ENCODE measurements around the gene DNAJB9. TPM values are rescaled to one million over a fixed set of nuclear protein-coding genes. Genes with fewer than 3 reads are reported as not detected.

Gene DNAJB9
- total RNA-seq, 2 donors from 2014 or later, result 11.2 to 12.3 TPM

DNA sequence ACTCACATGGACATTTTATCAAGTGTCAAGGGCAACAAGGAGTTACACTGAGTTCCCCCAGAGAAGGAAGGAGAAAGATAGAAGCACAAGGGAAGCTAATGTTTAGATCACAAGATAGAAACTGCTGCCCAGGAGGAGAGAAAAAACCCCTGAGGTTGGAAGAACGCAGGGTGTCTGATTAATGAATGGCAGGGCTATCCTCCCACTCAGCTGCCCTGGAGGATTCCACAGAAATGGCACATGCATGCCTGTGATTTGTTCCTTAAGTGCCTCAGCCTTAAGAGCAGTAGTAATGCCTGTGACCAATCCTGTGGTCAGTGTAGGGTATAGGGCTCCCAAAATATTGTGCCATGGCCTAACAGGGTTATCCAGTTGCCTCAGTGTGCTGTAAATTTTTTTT, 20.2 kb downstream of the DNAJB9 start:
- Mint-ChIP-seq H3K9me3 (no peaks in the 10 kb centered on the region), H3K27ac (no peak overlapping the region), H3K36me3 (no peaks in the 10 kb centered on the region)
- ATAC-seq, result no peak
- DNase-seq (ENCODE audit: low spot score in 2 of 2), result no peak

DNA sequence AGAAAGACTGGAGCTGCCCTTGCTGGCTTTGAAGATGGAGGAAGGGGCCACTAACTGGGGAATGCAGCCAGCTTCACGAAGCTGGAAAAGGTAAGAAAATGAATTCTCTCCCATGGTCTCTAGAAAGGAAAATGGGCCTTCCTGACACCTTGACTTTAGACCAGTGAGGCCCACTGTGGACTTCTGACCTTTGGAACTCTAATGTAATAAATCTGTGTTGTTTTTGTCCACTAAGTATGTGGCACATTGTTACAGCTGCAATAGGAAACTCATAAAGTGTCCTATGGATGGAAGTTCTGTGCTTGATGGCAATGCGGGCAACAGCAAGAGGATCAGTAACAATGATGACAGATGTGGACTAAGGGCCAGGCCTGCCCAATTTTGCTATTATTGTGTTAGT, 20.9 kb downstream of the DNAJB9 start:
- H3K9me3 Mint-ChIP-seq, result no peaks in the 10 kb centered on the region
- no peaks in the 10 kb centered on the region for H3K36me3 Mint-ChIP-seq
- H3K27ac Mint-ChIP-seq, result no peak overlapping the region
- ATAC-seq (no peak), DNase-seq (ENCODE audit: low spot score in 2 of 2) (no peak)

- DNase-seq (ENCODE audit: low spot score in 2 of 2) (no peak), ATAC-seq (no peak)
- Mint-ChIP-seq H3K36me3 (no peaks in the 10 kb centered on the region), H3K9me3 (no peaks in the 10 kb centered on the region), H3K27ac (no peak overlapping the region)
Observed at GRCh38 chr7:108592646-108593201, 23.1 kb downstream of the DNAJB9 start.

DNA sequence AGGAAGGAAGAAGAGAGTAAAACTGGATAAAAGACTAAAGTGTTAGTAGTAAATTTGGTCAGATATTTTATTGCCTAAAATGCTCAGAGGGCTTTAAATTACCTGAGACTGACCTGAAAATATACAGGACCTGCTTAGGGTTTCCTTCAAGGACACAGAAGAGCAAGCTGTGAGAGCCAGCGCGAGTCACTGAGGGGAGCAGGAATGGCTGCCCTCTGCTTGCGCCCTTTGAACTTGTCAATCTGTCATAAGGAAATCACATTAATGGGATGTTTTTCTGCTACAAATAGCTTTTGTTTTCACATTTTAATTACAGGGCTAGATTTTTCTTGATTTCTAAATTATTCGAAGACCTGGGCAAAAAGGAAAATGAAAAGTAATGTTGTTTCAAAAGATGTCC, 26.9 kb downstream of the DNAJB9 start:
- no peak for DNase-seq (ENCODE audit: low spot score in 2 of 2)
- ATAC-seq, result peak in 1 of 2 donors; percentile 62
- Mint-ChIP-seq H3K9me3 (no peaks in the 10 kb centered on the region), H3K27ac (peak overlapping the region in 1 of 2 donors; percentile 46), H3K36me3 (no peaks in the 10 kb centered on the region)

DNA sequence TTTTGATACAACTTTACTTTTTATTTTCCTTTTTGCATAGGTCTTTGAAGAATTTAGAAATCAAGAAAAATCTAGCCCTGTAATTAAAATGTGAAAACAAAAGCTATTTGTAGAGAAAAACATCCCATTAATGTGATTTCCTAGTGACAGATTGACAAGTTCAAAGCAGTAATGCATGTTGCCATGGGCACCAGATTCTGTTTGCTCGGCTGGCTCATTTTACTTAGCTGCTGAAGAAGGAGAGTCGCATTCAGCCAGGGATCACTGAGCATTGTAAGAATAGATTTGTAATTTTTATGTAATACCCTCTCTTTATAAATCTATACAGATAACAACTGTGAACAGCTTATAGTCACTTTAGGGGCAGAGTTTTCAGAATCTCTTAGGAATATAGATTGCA, 28.5 kb downstream of the DNAJB9 start:
- ATAC-seq, result no peak
- no peaks in the 10 kb centered on the region for H3K9me3 Mint-ChIP-seq
- no peak overlapping the region for H3K27ac Mint-ChIP-seq
- H3K36me3 Mint-ChIP-seq, result no peaks in the 10 kb centered on the region
- DNase-seq (ENCODE audit: low spot score in 2 of 2), result no peak

DNA sequence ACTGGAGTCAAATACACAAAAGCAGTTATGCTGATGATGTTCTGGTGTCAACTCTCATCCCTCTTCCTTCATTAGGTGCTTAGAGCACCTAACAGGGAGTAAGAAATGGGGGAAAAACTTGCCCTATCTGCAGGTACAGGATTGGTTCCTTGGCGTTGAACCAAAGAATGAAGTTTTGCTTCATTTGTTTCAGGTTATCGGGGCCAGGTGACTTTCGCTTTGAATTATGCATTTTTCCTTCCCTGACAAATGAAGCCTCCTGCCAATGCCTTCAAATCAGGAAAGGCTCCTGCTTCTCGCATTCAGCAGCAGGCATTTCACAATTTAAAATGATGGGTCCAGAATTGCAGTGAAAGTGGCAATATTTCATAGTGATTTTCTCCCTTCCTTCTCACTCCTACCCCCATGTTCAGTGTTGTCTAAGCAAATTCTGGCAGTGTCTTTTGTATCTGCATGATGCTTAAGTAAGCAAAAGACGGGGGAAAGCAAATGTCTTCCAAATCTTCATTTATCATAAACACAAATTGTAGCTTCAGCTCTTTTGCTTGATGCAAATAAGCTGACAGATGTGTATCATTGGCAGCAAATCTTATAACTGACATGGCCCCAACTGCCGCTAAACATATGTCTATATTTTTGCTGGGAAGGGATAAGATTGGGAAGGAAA, 29.4 kb downstream of the DNAJB9 start:
- DNase-seq (ENCODE audit: low spot score in 2 of 2), result no peak

GRCh38 chr7:108600399-108600798, 30.7 kb downstream of the DNAJB9 start:
- Mint-ChIP-seq H3K27ac (no peak overlapping the region), H3K36me3 (no peaks in the 10 kb centered on the region), H3K9me3 (no peaks in the 10 kb centered on the region)
- ATAC-seq (no peak), DNase-seq (ENCODE audit: low spot score in 2 of 2) (no peak)

More for the DNA sequence above, 29.4 kb downstream of the DNAJB9 start:
- Mint-ChIP-seq H3K9me3 (no peaks in the 10 kb centered on the region), H3K27ac (no peak overlapping the region), H3K36me3 (no peaks in the 10 kb centered on the region)
- ATAC-seq, result no peak

DNA sequence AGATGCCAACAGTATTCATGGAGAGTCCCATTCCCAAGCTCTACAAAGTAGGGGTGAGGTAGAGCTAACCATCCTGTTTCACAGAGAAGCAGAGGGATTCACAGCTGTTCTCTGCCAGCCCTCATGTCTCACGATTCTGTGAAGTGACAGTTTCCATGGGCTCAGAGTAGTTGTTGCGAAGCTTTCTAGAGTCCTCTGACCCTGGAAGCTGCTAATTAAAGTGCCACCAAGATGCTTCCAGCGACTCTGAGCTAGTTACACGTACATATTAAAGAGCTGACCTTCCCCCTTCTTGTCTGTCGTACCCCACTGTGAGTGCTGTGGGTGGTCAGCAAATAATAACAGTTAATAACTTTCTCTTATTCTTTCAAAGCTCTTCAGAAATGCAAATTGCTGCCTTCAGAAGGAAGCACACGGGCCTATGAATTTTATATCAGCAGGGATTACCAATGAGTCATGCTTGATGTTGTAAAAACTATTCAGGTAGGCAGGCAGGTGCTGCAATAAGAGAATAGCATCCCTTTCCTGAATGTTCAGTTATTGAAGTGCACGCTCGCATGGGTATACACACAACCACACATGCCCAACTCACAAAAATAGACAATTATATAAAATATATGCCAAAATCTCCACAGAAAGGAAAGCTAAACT, 34.1 kb downstream of the DNAJB9 start:
- Mint-ChIP-seq H3K36me3 (no peaks in the 10 kb centered on the region), H3K27ac (no peak overlapping the region), H3K9me3 (no peaks in the 10 kb centered on the region)
- DNase-seq (ENCODE audit: low spot score in 2 of 2), result no peak
- ATAC-seq, result no peak

DNA sequence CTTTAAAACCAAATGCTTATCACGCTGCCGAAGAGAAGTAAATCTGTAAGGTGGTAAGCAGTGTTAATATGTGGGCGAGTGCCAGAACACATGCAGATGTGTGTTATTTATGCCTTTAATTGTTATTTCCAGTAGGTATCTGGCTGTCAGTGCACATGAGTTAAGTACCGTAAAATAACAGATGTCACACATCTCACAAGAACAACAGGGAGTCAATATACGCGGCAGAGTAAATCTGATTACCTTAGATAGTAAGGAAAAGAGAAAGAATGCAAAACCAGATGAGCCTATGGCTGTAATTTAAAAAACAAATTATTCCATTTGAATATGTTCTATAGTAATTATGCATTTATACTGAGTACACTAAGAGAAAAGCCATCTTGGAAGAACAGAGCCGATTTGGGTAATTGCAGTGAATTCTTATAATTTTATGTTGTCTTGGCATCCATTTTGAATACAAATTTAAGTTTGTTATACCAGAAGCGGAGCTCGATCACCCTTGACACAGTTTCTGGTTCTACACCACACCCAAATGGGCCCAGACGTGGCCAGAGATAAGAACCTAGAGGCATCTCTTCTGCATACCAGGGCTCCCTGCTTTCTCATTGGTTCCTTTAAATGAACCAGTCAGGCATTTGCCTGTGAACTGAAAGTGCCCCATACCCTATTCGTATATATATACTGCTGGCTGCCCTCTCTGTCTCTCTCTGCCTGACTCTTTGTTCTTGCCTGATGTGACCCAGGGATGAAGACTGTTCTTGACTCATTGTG, 34.8 kb downstream of the DNAJB9 start:
- no peaks in the 10 kb centered on the region for H3K9me3 Mint-ChIP-seq
- DNase-seq (ENCODE audit: low spot score in 2 of 2), result no peak
- peak overlapping the region in 1 of 2 donors; percentile 35 for H3K27ac Mint-ChIP-seq
- no peaks in the 10 kb centered on the region for H3K36me3 Mint-ChIP-seq
- no peak for ATAC-seq

- peak overlapping the region; percentile 24 to 35 for H3K27ac Mint-ChIP-seq
- peak; percentile 49 to 86 for ATAC-seq
Observed at GRCh38 chr7:108605559-108606201, 36.0 kb downstream of the DNAJB9 start.

GRCh38 chr7:108609643-108610042, 40.0 kb downstream of the DNAJB9 start:
- no peak overlapping the region for H3K27ac Mint-ChIP-seq
- no peak for DNase-seq (ENCODE audit: low spot score in 2 of 2)
- H3K36me3 Mint-ChIP-seq, result no peaks in the 10 kb centered on the region
- no peak for ATAC-seq
- no peaks in the 10 kb centered on the region for H3K9me3 Mint-ChIP-seq

More at GRCh38 chr7:108605559-108606201, 36.0 kb downstream of the DNAJB9 start:
- Mint-ChIP-seq H3K36me3 (no peaks in the 10 kb centered on the region), H3K9me3 (no peaks in the 10 kb centered on the region)
- DNase-seq (ENCODE audit: low spot score in 2 of 2), result no peak

DNA sequence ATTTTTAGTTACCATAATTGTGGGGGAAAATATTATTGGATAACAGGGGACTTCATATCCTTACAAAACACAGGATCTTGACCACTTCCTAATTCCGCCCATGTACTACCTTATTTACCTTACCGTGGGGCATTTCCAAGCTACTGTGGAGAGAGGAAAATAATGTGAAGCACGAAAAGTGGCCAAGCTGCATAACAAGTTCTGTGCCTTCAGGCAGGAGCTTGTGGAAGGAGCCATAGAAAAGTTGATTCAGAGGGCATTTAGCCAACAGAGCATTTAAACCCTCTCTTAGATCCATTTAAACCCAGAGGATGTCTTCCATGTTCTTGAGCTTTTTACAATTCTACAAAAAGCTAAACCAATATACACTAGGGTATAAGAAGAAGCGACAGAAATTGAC, 41.6 kb downstream of the DNAJB9 start:
- no peak for DNase-seq (ENCODE audit: low spot score in 2 of 2)
- Mint-ChIP-seq H3K27ac (no peak overlapping the region), H3K36me3 (no peaks in the 10 kb centered on the region), H3K9me3 (no peaks in the 10 kb centered on the region)
- no peak for ATAC-seq

DNA sequence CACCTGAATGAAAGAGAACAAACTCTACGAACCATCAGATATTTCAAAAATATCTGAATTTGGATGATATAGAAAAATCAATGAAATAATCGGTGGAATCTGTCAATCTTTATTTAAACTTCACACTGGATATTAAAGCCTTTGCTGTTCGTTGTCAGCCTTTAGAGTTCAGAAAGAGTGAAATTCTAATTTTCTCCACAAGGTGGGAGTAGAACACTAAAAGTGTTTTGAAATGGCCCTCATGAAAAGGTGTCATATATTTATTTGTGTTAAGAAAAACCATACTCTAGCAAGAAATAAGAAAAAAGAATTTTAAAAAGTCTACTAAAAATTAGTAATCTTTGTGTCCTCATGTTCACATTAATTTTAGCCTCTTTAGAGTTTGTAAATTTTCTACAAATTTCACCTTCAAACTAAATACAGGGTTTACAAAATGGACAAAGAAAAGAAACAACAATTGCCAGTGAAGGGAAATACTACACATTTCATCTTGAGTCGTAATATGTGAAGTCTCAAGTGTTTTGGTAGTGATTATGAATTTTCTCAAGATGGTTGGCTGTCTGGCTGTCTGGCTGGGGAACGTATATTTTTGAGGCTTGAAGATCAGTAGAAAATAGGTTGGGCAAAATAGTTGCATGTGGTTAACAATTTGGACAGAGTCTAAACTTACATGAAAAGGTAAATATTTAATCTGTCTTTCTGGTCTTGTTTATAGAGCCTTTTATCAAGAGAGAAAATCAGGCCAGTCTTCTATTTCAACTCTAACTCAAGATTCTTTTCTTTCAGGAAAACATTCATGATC, 43.7 kb downstream of the DNAJB9 start:
- DNase-seq (ENCODE audit: low spot score in 2 of 2) (no peak), ATAC-seq (peak in 1 of 2 donors; percentile 46)
- no peaks in the 10 kb centered on the region for H3K36me3 Mint-ChIP-seq

GRCh38 chr7:108613949-108614381, 44.3 kb downstream of the DNAJB9 start:
- ATAC-seq (no peak), DNase-seq (ENCODE audit: low spot score in 2 of 2) (no peak)
- Mint-ChIP-seq H3K36me3 (no peaks in the 10 kb centered on the region), H3K27ac (no peak overlapping the region), H3K9me3 (no peaks in the 10 kb centered on the region)

More for the DNA sequence above, 43.7 kb downstream of the DNAJB9 start:
- no peak overlapping the region for H3K27ac Mint-ChIP-seq
- no peaks in the 10 kb centered on the region for H3K9me3 Mint-ChIP-seq

GRCh38 chr7:108614896-108615295, 45.2 kb downstream of the DNAJB9 start:
- Mint-ChIP-seq H3K27ac (no peak overlapping the region), H3K9me3 (no peaks in the 10 kb centered on the region), H3K36me3 (no peaks in the 10 kb centered on the region)
- DNase-seq (ENCODE audit: low spot score in 2 of 2) (no peak), ATAC-seq (no peak)

- ATAC-seq, result no peak
- H3K9me3 Mint-ChIP-seq, result no peaks in the 10 kb centered on the region
- no peak overlapping the region for H3K27ac Mint-ChIP-seq
- H3K36me3 Mint-ChIP-seq, result no peaks in the 10 kb centered on the region
- no peak for DNase-seq (ENCODE audit: low spot score in 2 of 2)
Observed at GRCh38 chr7:108618056-108618455, 48.4 kb downstream of the DNAJB9 start.

Measured in activated naive CD4-positive, alpha-beta T cell treated with anti-CD3 and anti-CD28 coated beads, Interleukin-2, amount 50 U/mL, for 72 hours (primary cell).